Measurements from ENCODE around the gene MTTP.

MTTP gene

GRCh38 chr4:99653916-99654315, 79.3 kb downstream of the MTTP start:
- no peak for TF ChIP-seq CTCF (IDR thresholded peaks at IDR 0.05; ENCODE audit: low read depth, low read length)
- DNase-seq (ENCODE audit: extremely low read depth, low read depth), result no peak

GRCh38 chr4:99654361-99654761, 79.7 kb downstream of the MTTP start:
- TF ChIP-seq CTCF (IDR thresholded peaks at IDR 0.05; ENCODE audit: low read depth, low read length), result no peak
- no peak for DNase-seq (ENCODE audit: extremely low read depth, low read depth)

GRCh38 chr4:99655308-99656081, 80.9 kb downstream of the MTTP start:
- DNase-seq (ENCODE audit: extremely low read depth, low read depth), result peak; percentile 7
- TF ChIP-seq CTCF (IDR thresholded peaks at IDR 0.05; ENCODE audit: low read depth, low read length), result no peak

GRCh38 chr4:99657798-99658197, 83.2 kb downstream of the MTTP start, which contains the start of gene C4orf54:
Gene C4orf54, minus strand, starts transcription at chr4:99657828. Its CDS starts 3,180 bp downstream, at chr4:99654648.
- no peak for DNase-seq (ENCODE audit: extremely low read depth, low read depth)
- TF ChIP-seq CTCF (IDR thresholded peaks at IDR 0.05; ENCODE audit: low read depth, low read length), result no peak

GRCh38 chr4:99658666-99659065, 84.0 kb downstream of the MTTP start:
- no peak for DNase-seq (ENCODE audit: extremely low read depth, low read depth)
- no peak for TF ChIP-seq CTCF (IDR thresholded peaks at IDR 0.05; ENCODE audit: low read depth, low read length)

- DNase-seq (ENCODE audit: extremely low read depth, low read depth), result no peak
- TF ChIP-seq CTCF (IDR thresholded peaks at IDR 0.05; ENCODE audit: low read depth, low read length), result no peak
Observed at GRCh38 chr4:99661907-99662306, 87.3 kb downstream of the MTTP start.

- no peak for DNase-seq (ENCODE audit: extremely low read depth, low read depth)
- no peak for TF ChIP-seq CTCF (IDR thresholded peaks at IDR 0.05; ENCODE audit: low read depth, low read length)
Observed at GRCh38 chr4:99664716-99665115, 90.1 kb downstream of the MTTP start.
